ENCODE measurements around the gene CIC. TPM values are rescaled to one million over a fixed set of nuclear protein-coding genes. Genes with fewer than 3 reads are reported as not detected.

The CIC gene
- total and polyA plus RNA-seq, 10 of the 15 experiments (the other 5 are each of a cell fraction or from before 2014, with no cell fraction given): 0.18 to 50.6 (median 7.1) TPM

- 0 out of 2 replicates have a peak, but pooled peaks have one; percentile 44 for TF ChIP-seq POLR2AphosphoS2 (IDR thresholded peaks at IDR 0.05; ENCODE audit: low read depth, low read length)
- no peak for TF ChIP-seq RCOR1 (conservative IDR thresholded peaks at IDR 0.05; ENCODE audit: low read depth, low read length)
- TF ChIP-seq E2F8 (IDR thresholded peaks at IDR 0.05; ENCODE audit: low read depth, partially characterized antibody): peak; percentile 47
- TF ChIP-seq WRNIP1 (IDR thresholded peaks at IDR 0.05; ENCODE audit: borderline replicate concordance, low read depth, low read length): peak; percentile 100
- TF ChIP-seq NBN (IDR thresholded peaks at IDR 0.05): peak; percentile 62
- no peak for TF ChIP-seq GABPA (IDR thresholded peaks at IDR 0.05; ENCODE audit: low read depth)
- TF ChIP-seq RB1 (IDR thresholded peaks at IDR 0.05; ENCODE audit: borderline replicate concordance): peak; percentile 78; the same call in 1 of the 2 replicates
- TF ChIP-seq BCLAF1 (IDR thresholded peaks at IDR 0.05): no peak
- 0 out of 2 replicates have a peak, but pooled peaks have one; percentile 8 for TF ChIP-seq MTA2 (IDR thresholded peaks at IDR 0.05; ENCODE audit: low read depth)
- TF ChIP-seq SP1 (IDR thresholded peaks at IDR 0.05; ENCODE audit: low read depth, low read length): peak; percentile 10
- TF ChIP-seq HCFC1 (IDR thresholded peaks at IDR 0.05; ENCODE audit: low read length): peak; percentile 28; the same call in 1 of the 2 replicates
- TF ChIP-seq HDGF (IDR thresholded peaks at IDR 0.05): peak; percentile 81; the same call in 1 of the 2 replicates
- no peak for TF ChIP-seq POU2F2 (IDR thresholded peaks at IDR 0.05; ENCODE audit: borderline replicate concordance, low read depth, low read length)
- TF ChIP-seq EP300 (IDR thresholded peaks at IDR 0.05; ENCODE audit: borderline replicate concordance in 1 of 2, control insufficient read depth in 1 of 2, low read depth in 2 of 2, low read length in 2 of 2): 0 out of 4 replicates have a peak, but pooled peaks of 1 of the 2 experiments have one; percentile 18
- TF ChIP-seq IRF3 (IDR thresholded peaks at IDR 0.05): no peak
These were observed 14.8 kb upstream of the CIC start (continued) for GRCh38 chr19:42254089-42254849.

All from GM12878 (cell line).